H9 (cell line): ENCODE results near the gene APC. TPM values are rescaled to one million over a fixed set of nuclear protein-coding genes. Genes with fewer than 3 reads are reported as not detected.

Experiments used
- DNase-seq: peaks from one replicate; pipeline ENCODE4 v3.0.0-alpha.2; 2017
- H2AFZ ChIP-seq: one replicate; pipeline ENCODE4 v1.6.1; 2013; ENCODE audit warnings: mild to moderate bottlenecking, low read length, control low read depth, moderate library complexity
- H2AK5ac ChIP-seq: 2 replicates; pipeline ENCODE4 v1.6.1; 2013; ENCODE audit warnings: low read length, control low read depth, mixed read lengths; ENCODE audit not compliant: insufficient read length
- H2BK120ac ChIP-seq: one replicate; pipeline ENCODE4 v1.6.1; 2013; ENCODE audit warnings: low read depth, mild to moderate bottlenecking, low read length, control low read depth, inconsistent platforms; ENCODE audit not compliant: poor library complexity, severe bottlenecking
- H2BK12ac ChIP-seq: 2 replicates; pipeline ENCODE4 v1.6.1; 2013; ENCODE audit warnings: low read length, control low read depth, mixed read lengths, low read depth; ENCODE audit not compliant: insufficient read length
- H2BK15ac ChIP-seq: 2 replicates; pipeline ENCODE4 v1.6.1; 2013; ENCODE audit warnings: low read depth, low read length, control low read depth
- H2BK20ac ChIP-seq: one replicate; pipeline ENCODE4 v1.6.1; 2013; ENCODE audit warnings: low read depth, mild to moderate bottlenecking, low read length, control low read depth, inconsistent platforms; ENCODE audit not compliant: poor library complexity, severe bottlenecking
- H2BK5ac ChIP-seq: 2 replicates; pipeline ENCODE4 v1.6.1; 2013; ENCODE audit warnings: low read length, control low read depth, mixed read lengths; ENCODE audit not compliant: insufficient read length
- H3K14ac ChIP-seq: 2 replicates; pipeline ENCODE4 v1.6.1; 2013; ENCODE audit warnings: low read length, control low read depth; ENCODE audit not compliant: insufficient read depth
- H3K18ac ChIP-seq: 2 replicates; pipeline ENCODE4 v1.6.1; 2013; ENCODE audit warnings: low read depth, mild to moderate bottlenecking, mixed read lengths, low read length, control low read depth; ENCODE audit not compliant: insufficient read length
- H3K23ac ChIP-seq: 2 replicates; pipeline ENCODE4 v1.6.1; 2013; ENCODE audit warnings: low read length, control low read depth, mixed read lengths, low read depth; ENCODE audit not compliant: insufficient read length
- H3K23me2 ChIP-seq: 2 replicates; pipeline ENCODE4 v1.6.1; 2013; ENCODE audit warnings: low read depth, mild to moderate bottlenecking, mixed read lengths, low read length, control low read depth; ENCODE audit not compliant: insufficient read length, poor library complexity, severe bottlenecking
- H3K27ac ChIP-seq: 2 replicates; pipeline ENCODE4 v1.5.1; 2013; ENCODE audit warnings: low read length, control low read depth, mixed read lengths, low read depth; ENCODE audit not compliant: insufficient read length
- H3K27me3 ChIP-seq: 2 replicates; pipeline ENCODE4 v1.6.1; 2013; ENCODE audit warnings: low read length, control low read depth, inconsistent platforms; ENCODE audit not compliant: insufficient read depth
- H3K4ac ChIP-seq: 2 replicates; pipeline ENCODE4 v1.6.1; 2013; ENCODE audit warnings: low read depth, mild to moderate bottlenecking, control low read depth, inconsistent platforms, low read length, moderate library complexity
- H3K4me1 ChIP-seq: 2 replicates; pipeline ENCODE4 v1.6.1; 2013; ENCODE audit warnings: low read length, control low read depth, inconsistent platforms; ENCODE audit not compliant: insufficient read depth
- H3K4me2 ChIP-seq: 2 replicates; pipeline ENCODE4 v1.6.1; 2013; ENCODE audit warnings: low read length, control low read depth, mixed read lengths; ENCODE audit not compliant: insufficient read length, insufficient read depth
- H3K56ac ChIP-seq: 2 replicates; pipeline ENCODE4 v1.6.1; 2013; ENCODE audit warnings: low read depth, mild to moderate bottlenecking, mixed read lengths, low read length, control low read depth; ENCODE audit not compliant: insufficient read length
- H3K79me1 ChIP-seq: 2 replicates; pipeline ENCODE4 v1.6.1; 2013; ENCODE audit warnings: low read depth, mild to moderate bottlenecking, moderate library complexity, low read length, control low read depth, inconsistent platforms; ENCODE audit not compliant: insufficient read depth, poor library complexity, severe bottlenecking
- H3K79me2 ChIP-seq: 2 replicates; pipeline ENCODE4 v1.6.1; 2013; ENCODE audit warnings: low read length, control low read depth, inconsistent platforms; ENCODE audit not compliant: insufficient read depth
- H3K9ac ChIP-seq: 2 replicates; pipeline ENCODE4 v1.6.1; 2013; ENCODE audit warnings: low read length, control low read depth, mixed read lengths; ENCODE audit not compliant: insufficient read length; ENCODE audit errors: extremely low read depth
- H3K9me3 ChIP-seq: one replicate; pipeline ENCODE4 v1.6.1; 2013; ENCODE audit warnings: low read depth, low read length, inconsistent platforms; ENCODE audit not compliant: control insufficient read depth
- H3T11ph ChIP-seq: one replicate; pipeline ENCODE4 v1.6.1; 2013; ENCODE audit warnings: mild to moderate bottlenecking, low read length, control low read depth, inconsistent platforms
- H4K20me1 ChIP-seq: one replicate; pipeline ENCODE4 v1.6.1; 2013; ENCODE audit not compliant: control insufficient read depth, insufficient read length, insufficient read depth
- H4K5ac ChIP-seq: 2 replicates; pipeline ENCODE4 v1.6.1; 2013; ENCODE audit warnings: low read depth, mild to moderate bottlenecking, mixed read lengths, low read length, control low read depth; ENCODE audit not compliant: insufficient read length
- H4K8ac ChIP-seq: replicated peaks from 2 replicates; pipeline ENCODE4 v1.6.1; 2013; ENCODE audit warnings: low read length, control low read depth, mixed read lengths, low read depth; ENCODE audit not compliant: insufficient read length
- H4K91ac ChIP-seq: 2 replicates; pipeline ENCODE4 v1.6.1; 2013; ENCODE audit warnings: low read depth, mild to moderate bottlenecking, moderate library complexity, mixed read lengths, low read length, control low read depth; ENCODE audit not compliant: insufficient read length
- H3K27ac Mint-ChIP-seq, 3 experiments: 2 replicates in 2 of 3; 3 replicates in 1 of 3; pipeline ENCODE4 v1.8.0; 2020 to 2021; ENCODE audit warnings: mixed read lengths in 3 of 3, mild to moderate bottlenecking in 1 of 3, moderate library complexity in 1 of 3
- H3K27me3 Mint-ChIP-seq: 2 replicates; pipeline ENCODE4 v1.8.0; 2021; ENCODE audit warnings: low read depth, mild to moderate bottlenecking, moderate library complexity, mixed read lengths
- H3K36me3 Mint-ChIP-seq, 3 experiments: 2 replicates in 2 of 3; 3 replicates in 1 of 3; pipeline ENCODE4 v1.8.0; 2020 to 2021; ENCODE audit warnings: low read depth in 3 of 3, mixed read lengths in 3 of 3; ENCODE audit not compliant: insufficient read depth in 1 of 3
- H3K4me1 Mint-ChIP-seq, 2 experiments: 2 replicates each; pipeline ENCODE4 v1.8.0; 2020; ENCODE audit warnings: mixed read lengths in 2 of 2
- H3K4me3 Mint-ChIP-seq, 2 experiments: 2 replicates in 1 of 2; 3 replicates in 1 of 2; pipeline ENCODE4 v1.8.0; 2020 to 2021; ENCODE audit warnings: mild to moderate bottlenecking in 2 of 2, mixed read lengths in 2 of 2, moderate library complexity in 1 of 2
- H3K9me3 Mint-ChIP-seq, 2 experiments: 2 replicates in 1 of 2; 3 replicates in 1 of 2; pipeline ENCODE4 v1.8.0; 2020; ENCODE audit warnings: mild to moderate bottlenecking in 2 of 2, mixed read lengths in 2 of 2, moderate library complexity in 1 of 2
- CTCF ChIP-seq: fragments of 200-600 bp; sonication (generic); conservative IDR thresholded peaks from 3 replicates; pipeline ENCODE4 v1.8.0; 2021; ENCODE audit warnings: antibody characterized with exemption, mild to moderate bottlenecking
- WGBS: extraction: QIAGEN DNeasy Blood & Tissue Kit; methylation state at CpG from one replicate; pipeline ENCODE4 v1.1.7; 2013; ENCODE audit warnings: missing lambda C conversion rate, low lambda C conversion rate, mixed read lengths; ENCODE audit not compliant: insufficient read length; ENCODE audit errors: extremely low coverage; 5-methylcytosine and 5-hydroxymethylcytosine counted together
- total RNA-seq: library from RNA; stranded (reverse); gene quantifications from 2 replicates; pipeline ENCODE4 v1.2.1, GENCODE V29; 2021

Gene APC
- total RNA-seq, 1 experiment from 2014 or later, result 29.3 TPM

DNA sequence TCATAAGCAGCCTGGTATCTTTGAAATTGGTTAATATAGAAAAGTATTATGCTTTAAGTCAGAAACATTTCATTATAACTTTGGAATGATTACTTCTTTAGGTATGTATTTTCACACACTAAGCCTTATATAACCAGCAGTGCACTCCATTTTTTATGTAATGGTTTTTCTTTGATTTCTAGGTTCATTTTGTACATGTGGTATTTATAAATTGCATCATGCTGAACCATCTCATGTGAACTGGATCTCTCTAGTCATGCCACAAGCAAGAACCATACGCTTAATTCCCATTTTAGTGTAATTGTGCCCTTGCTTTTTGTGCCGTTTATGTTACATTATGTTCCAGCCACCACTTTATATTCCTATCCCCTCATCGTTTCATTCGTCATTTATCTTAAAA, 84.8 kb downstream of the APC start:
- Histone ChIP-seq H3T11ph (no peak overlapping the region), H3K4me1 (peaks cover 2% of the 10 kb centered on the region; the same call in 1 of the 2 replicates), H3K27me3 (no peaks in the 10 kb centered on the region), H3K79me1 (no peaks in the 10 kb centered on the region), H4K8ac (no peak overlapping the region), H4K5ac (no peak overlapping the region), H3K23me2 (no peaks in the 10 kb centered on the region), H2AK5ac (no peak overlapping the region), H3K79me2 (no peaks in the 10 kb centered on the region), H2AFZ (no peak overlapping the region), H3K14ac (no peak overlapping the region), H3K56ac (no peak overlapping the region), H3K4me2 (no peak overlapping the region), H4K20me1 (no peaks in the 10 kb centered on the region), H3K23ac (no peak overlapping the region), H2BK5ac (no peak overlapping the region), H2BK15ac (no peak overlapping the region), H2BK120ac (no peak overlapping the region), H3K9me3 (no peaks in the 10 kb centered on the region), H2BK20ac (no peak overlapping the region), H4K91ac (no peak overlapping the region), H3K9ac (no peak overlapping the region), H3K18ac (no peak overlapping the region), H3K4ac (no peak overlapping the region), H3K27ac (no peak overlapping the region), H2BK12ac (no peak overlapping the region)
- peaks cover 24 to 35% (median 27%) of the 10 kb centered on the region in 3 experiments for H3K36me3 Mint-ChIP-seq
- H3K4me1 Mint-ChIP-seq, result peaks cover 25 to 33% of the 10 kb centered on the region in 2 experiments
- no CpG with 5 or more reads among the region's 4 CpGs for WGBS
- H3K4me3 Mint-ChIP-seq, result no peak overlapping the region
- H3K9me3 Mint-ChIP-seq, result no peaks in the 10 kb centered on the region
- no peaks in the 10 kb centered on the region for H3K27me3 Mint-ChIP-seq
- no peak for TF ChIP-seq CTCF
- DNase-seq, result no peak
- peak overlapping the region in 2 of 3 experiments; percentile 6 to 36; a peak in 3 of 7 replicates for H3K27ac Mint-ChIP-seq
